ENCODE results near the gene GAGE12J.

DNA sequence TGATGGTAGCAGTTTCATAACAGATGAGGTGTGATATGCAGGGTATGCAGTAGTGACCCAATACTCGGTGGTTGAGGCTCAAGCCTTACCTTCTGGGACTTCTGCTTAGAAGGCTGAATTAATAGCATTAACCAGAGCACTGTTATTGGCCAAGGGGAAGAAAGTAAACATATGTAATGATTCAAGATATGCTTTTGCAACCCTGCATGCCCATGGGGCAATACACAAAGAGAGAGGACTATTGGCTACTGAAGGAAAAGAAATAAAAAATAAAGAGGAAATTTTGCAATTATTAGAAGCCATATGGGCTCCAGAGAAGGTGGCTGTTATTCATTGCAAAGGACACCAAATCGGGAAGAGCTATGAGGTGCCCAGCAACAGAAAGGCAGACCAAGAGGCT is 9.7 kb upstream of the GAGE12J start:
- TF ChIP-seq, protein P1, sequence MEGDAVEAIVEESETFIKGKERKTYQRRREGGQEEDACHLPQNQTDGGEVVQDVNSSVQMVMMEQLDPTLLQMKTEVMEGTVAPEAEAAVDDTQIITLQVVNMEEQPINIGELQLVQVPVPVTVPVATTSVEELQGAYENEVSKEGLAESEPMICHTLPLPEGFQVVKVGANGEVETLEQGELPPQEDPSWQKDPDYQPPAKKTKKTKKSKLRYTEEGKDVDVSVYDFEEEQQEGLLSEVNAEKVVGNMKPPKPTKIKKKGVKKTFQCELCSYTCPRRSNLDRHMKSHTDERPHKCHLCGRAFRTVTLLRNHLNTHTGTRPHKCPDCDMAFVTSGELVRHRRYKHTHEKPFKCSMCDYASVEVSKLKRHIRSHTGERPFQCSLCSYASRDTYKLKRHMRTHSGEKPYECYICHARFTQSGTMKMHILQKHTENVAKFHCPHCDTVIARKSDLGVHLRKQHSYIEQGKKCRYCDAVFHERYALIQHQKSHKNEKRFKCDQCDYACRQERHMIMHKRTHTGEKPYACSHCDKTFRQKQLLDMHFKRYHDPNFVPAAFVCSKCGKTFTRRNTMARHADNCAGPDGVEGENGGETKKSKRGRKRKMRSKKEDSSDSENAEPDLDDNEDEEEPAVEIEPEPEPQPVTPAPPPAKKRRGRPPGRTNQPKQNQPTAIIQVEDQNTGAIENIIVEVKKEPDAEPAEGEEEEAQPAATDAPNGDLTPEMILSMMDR (optimal IDR thresholded peaks at IDR 0.05 in 1 of 3, IDR thresholded peaks at IDR 0.05 in 1 of 3, conservative IDR thresholded peaks at IDR 0.05 in 1 of 3; ENCODE audit: extremely low read depth in 1 of 3, insufficient read depth in 2 of 3, low read length in 3 of 3), result no peak
- no peak for TF ChIP-seq EZH2 (IDR thresholded peaks at IDR 0.05; ENCODE audit: low read length)

All from keratinocyte (primary cell).